ENCODE measurements around the gene MRNIP.

Gene MRNIP

GRCh38 chr5:179892255-179892654 lies 33.6 kb upstream of the MRNIP start:
- Histone ChIP-seq H4K20me1 (ENCODE audit: insufficient read depth, low read length) (no peaks in the 10 kb centered on the region), H3K4me3 (ENCODE audit: low read depth, low read length, poor library complexity, severe bottlenecking) (no peak overlapping the region), H3K9me2 (ENCODE audit: low read depth, low read length) (no peaks in the 10 kb centered on the region), H3K9me3 (ENCODE audit: low read length) (no peaks in the 10 kb centered on the region), H3K9ac (ENCODE audit: low read length) (no peak overlapping the region), H3K79me2 (ENCODE audit: insufficient read depth, low read length) (no peaks in the 10 kb centered on the region), H3K4me1 (ENCODE audit: insufficient read depth, low read length, severe bottlenecking) (no peaks in the 10 kb centered on the region), H2AFZ (ENCODE audit: low read length) (no peak overlapping the region), H3K27ac (ENCODE audit: low read depth, low read length, poor library complexity, severe bottlenecking) (no peak overlapping the region), H3K36me3 (ENCODE audit: insufficient read depth, low read length) (peaks cover 84% of the 10 kb centered on the region), H3K27me3 (ENCODE audit: insufficient read depth, low read length) (no peaks in the 10 kb centered on the region), H3F3A (ENCODE audit: insufficient read depth, low read length) (no peaks in the 10 kb centered on the region), H3K4me2 (ENCODE audit: low read length) (no peak overlapping the region)
- TF ChIP-seq CTCF (IDR thresholded peaks at IDR 0.05; ENCODE audit: low read length) (no peak), EZH2 (IDR thresholded peaks at IDR 0.05; ENCODE audit: borderline replicate concordance, low read length) (no peak)

- H3K4me2 ChIP-seq (ENCODE audit: low read length), result no peak overlapping the region
- H3K4me3 ChIP-seq (ENCODE audit: low read depth, low read length, poor library complexity, severe bottlenecking), result no peak overlapping the region
- H3K9ac ChIP-seq (ENCODE audit: low read length), result no peak overlapping the region
- no peaks in the 10 kb centered on the region for H3F3A ChIP-seq (ENCODE audit: insufficient read depth, low read length)
- H3K27me3 ChIP-seq (ENCODE audit: insufficient read depth, low read length), result no peaks in the 10 kb centered on the region
- H3K27ac ChIP-seq (ENCODE audit: low read depth, low read length, poor library complexity, severe bottlenecking), result no peak overlapping the region
- TF ChIP-seq CTCF (IDR thresholded peaks at IDR 0.05; ENCODE audit: low read length) (no peak), EZH2 (IDR thresholded peaks at IDR 0.05; ENCODE audit: borderline replicate concordance, low read length) (no peak)
- H3K9me3 ChIP-seq (ENCODE audit: low read length), result no peaks in the 10 kb centered on the region
- H3K79me2 ChIP-seq (ENCODE audit: insufficient read depth, low read length), result no peaks in the 10 kb centered on the region
- H3K9me2 ChIP-seq (ENCODE audit: low read depth, low read length), result no peaks in the 10 kb centered on the region
- no peaks in the 10 kb centered on the region for H4K20me1 ChIP-seq (ENCODE audit: insufficient read depth, low read length)
- H3K36me3 ChIP-seq (ENCODE audit: insufficient read depth, low read length), result peaks cover 92% of the 10 kb centered on the region
- H3K4me1 ChIP-seq (ENCODE audit: insufficient read depth, low read length, severe bottlenecking), result no peaks in the 10 kb centered on the region
- no peak overlapping the region for H2AFZ ChIP-seq (ENCODE audit: low read length)
Observed at GRCh38 chr5:179890751-179891682, 32.4 kb upstream of the MRNIP start.

GRCh38 chr5:179889885-179890284 lies 31.3 kb upstream of the MRNIP start:
- Histone ChIP-seq H3K9me2 (ENCODE audit: low read depth, low read length) (no peaks in the 10 kb centered on the region), H3F3A (ENCODE audit: insufficient read depth, low read length) (no peaks in the 10 kb centered on the region), H3K4me1 (ENCODE audit: insufficient read depth, low read length, severe bottlenecking) (no peaks in the 10 kb centered on the region), H3K27ac (ENCODE audit: low read depth, low read length, poor library complexity, severe bottlenecking) (no peak overlapping the region), H3K4me2 (ENCODE audit: low read length) (no peak overlapping the region), H2AFZ (ENCODE audit: low read length) (no peak overlapping the region), H3K9ac (ENCODE audit: low read length) (no peak overlapping the region), H3K9me3 (ENCODE audit: low read length) (no peaks in the 10 kb centered on the region), H3K79me2 (ENCODE audit: insufficient read depth, low read length) (no peaks in the 10 kb centered on the region), H3K27me3 (ENCODE audit: insufficient read depth, low read length) (no peaks in the 10 kb centered on the region), H4K20me1 (ENCODE audit: insufficient read depth, low read length) (no peaks in the 10 kb centered on the region), H3K36me3 (ENCODE audit: insufficient read depth, low read length) (peaks cover 96% of the 10 kb centered on the region), H3K4me3 (ENCODE audit: low read depth, low read length, poor library complexity, severe bottlenecking) (no peak overlapping the region)
- TF ChIP-seq CTCF (IDR thresholded peaks at IDR 0.05; ENCODE audit: low read length) (no peak), EZH2 (IDR thresholded peaks at IDR 0.05; ENCODE audit: borderline replicate concordance, low read length) (no peak)

Measured in OCI-LY1 (cell line).